GM13977 (cell line): ENCODE measurements around the gene SLC4A8.

Experiments used
- DNase-seq: peaks from one replicate; pipeline ENCODE4 v3.0.0; 2012; ENCODE audit warnings: low spot score
- CTCF ChIP-seq: IDR thresholded peaks from 2 replicates; pipeline ENCODE4 v1.5.1; 2012; ENCODE audit warnings: mild to moderate bottlenecking, control low read depth; ENCODE audit not compliant: insufficient read depth; ENCODE audit errors: extremely low read depth, missing control alignments
- in situ Hi-C: fragments of 300-500 bp; cut with MboI; formaldehyde crosslinking; loops from one replicate; pipeline ENCODE4 v1.12.0; 2022; ENCODE audit warnings: low sequenced_read_pairs, low pct_unique_long_range_greater_than_20kb, mixed read lengths, inconsistent platforms; ENCODE audit not compliant: unreplicated experiment

The SLC4A8 gene

GRCh38 chr12:51403159-51403558, 21.5 kb upstream of the SLC4A8 start:
- no peak for DNase-seq
- in situ Hi-C loops = no loop called here
- TF ChIP-seq CTCF = no peak

- TF ChIP-seq CTCF = no peak
- DNase-seq = no peak
- in situ Hi-C loops = no loop called here
These were observed 20.9 kb upstream of the SLC4A8 start for GRCh38 chr12:51403681-51404136.

- DNase-seq = no peak
- in situ Hi-C loops = no loop called here
- no peak for TF ChIP-seq CTCF
These were observed 20.0 kb upstream of the SLC4A8 start for GRCh38 chr12:51404627-51405026.

GRCh38 chr12:51405801-51406207, 18.8 kb upstream of the SLC4A8 start:
- in situ Hi-C loops = no loop called here
- DNase-seq = no peak
- TF ChIP-seq CTCF = no peak

GRCh38 chr12:51406290-51406689, 18.3 kb upstream of the SLC4A8 start:
- no peak for DNase-seq
- in situ Hi-C loops = no loop called here
- TF ChIP-seq CTCF = no peak

- in situ Hi-C loops = no loop called here
- no peak for TF ChIP-seq CTCF
- no peak for DNase-seq
These were observed 17.8 kb upstream of the SLC4A8 start for GRCh38 chr12:51406859-51407258.

GRCh38 chr12:51407604-51408003, 17.0 kb upstream of the SLC4A8 start:
- no peak for TF ChIP-seq CTCF
- no peak for DNase-seq
- in situ Hi-C loops = no loop called here
